GM21619 (cell line): ENCODE measurements around the gene ZNF579.
"Not testable (repeated sequence)": the region's sequence is repeated elsewhere in the genome, so short reads cannot be mapped to it uniquely, and the experiment has no call there.

Source experiments
- ATAC-seq: cut with Tn5 transposase; IDR thresholded peaks from one replicate; pipeline ENCODE4 v1.9.1; 2021; ENCODE audit not compliant: unreplicated experiment

Gene ZNF579

GRCh38 chr19:55541091-55541490 is 39.6 kb downstream of the ZNF579 start:
- ATAC-seq, result no peak

- no peak for ATAC-seq
Observed at GRCh38 chr19:55540619-55541018, 40.0 kb downstream of the ZNF579 start.

- no peak for ATAC-seq
Observed at GRCh38 chr19:55539090-55539984, 41.3 kb downstream of the ZNF579 start.

GRCh38 chr19:55538132-55538531 is 42.5 kb downstream of the ZNF579 start:
- no peak for ATAC-seq

GRCh38 chr19:55537741-55538111 is 42.9 kb downstream of the ZNF579 start:
- no peak for ATAC-seq

- ATAC-seq, result no peak
Observed at GRCh38 chr19:55536951-55537740, 43.5 kb downstream of the ZNF579 start, which contains the start of gene SBK2. Gene SBK2, minus strand, starts transcription at chr19:55537133. Its CDS starts 839 bp downstream, at chr19:55536294.

GRCh38 chr19:55536366-55536765 is 44.3 kb downstream of the ZNF579 start:
- no peak for ATAC-seq

- ATAC-seq, result no peak
Observed at GRCh38 chr19:55535965-55536350, 44.7 kb downstream of the ZNF579 start.

GRCh38 chr19:55535173-55535964 is 45.3 kb downstream of the ZNF579 start:
- ATAC-seq, result no peak

- ATAC-seq, result not testable (repeated sequence)
Observed at GRCh38 chr19:55534280-55534679, 46.4 kb downstream of the ZNF579 start.

- ATAC-seq, result no peak
Observed at GRCh38 chr19:55530996-55531395, 49.7 kb downstream of the ZNF579 start.

- no peak for ATAC-seq
Observed at GRCh38 chr19:55529636-55530234, 50.9 kb downstream of the ZNF579 start.

- ATAC-seq, result no peak
Observed at GRCh38 chr19:55528030-55528803, 52.4 kb downstream of the ZNF579 start.

GRCh38 chr19:55527197-55528029 is 53.2 kb downstream of the ZNF579 start:
- ATAC-seq, result no peak
